ENCODE data around the gene BOD1L2.

Gene BOD1L2

DNA sequence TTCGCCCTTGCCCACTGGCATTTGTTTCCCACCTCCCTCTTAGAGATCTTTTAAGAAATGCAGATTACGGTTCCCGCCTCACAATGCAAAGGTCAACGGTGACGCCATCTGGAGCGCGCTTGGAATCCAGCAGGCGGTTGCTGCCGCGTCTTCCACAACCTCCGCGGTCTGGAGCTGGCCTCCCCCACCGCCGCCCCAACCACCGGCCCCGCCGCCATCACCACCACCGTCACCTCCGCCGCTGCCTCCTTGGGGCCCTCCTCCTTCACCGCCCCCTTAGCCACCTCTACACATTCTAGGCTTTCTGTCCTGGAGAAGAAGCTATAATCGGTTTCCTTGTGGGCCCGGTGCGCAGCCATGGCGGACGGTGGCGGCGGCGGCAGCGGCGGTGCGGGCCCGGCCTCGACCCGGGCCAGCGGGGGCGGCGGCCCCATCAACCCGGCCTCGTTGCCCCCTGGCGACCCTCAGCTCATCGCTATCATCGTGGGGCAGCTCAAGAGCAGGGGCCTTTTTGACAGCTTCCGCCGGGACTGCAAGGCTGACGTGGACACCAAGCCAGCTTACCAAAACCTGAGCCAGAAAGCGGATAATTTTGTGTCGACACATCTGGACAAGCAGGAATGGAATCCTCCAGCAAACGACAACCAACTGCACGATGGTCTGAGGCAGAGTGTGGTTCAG is at the start of gene BOD1L2:
BOD1L2 (plus strand) TSS at position 132 of the 681 bp plus-strand sequence; CDS start at position 358, 226 bp downstream.
- Histone ChIP-seq H3K9me3 (no peaks in the 10 kb centered on the region), H3K4me3 (no peak within 1 kb of the TSS), H3K27ac (no peak within 1 kb of the TSS), H3K27me3 (peaks cover 0 to 5% of the 10 kb centered on the region in 2 donors), H3K4me1 (no peaks in the 10 kb centered on the region), H3K36me3 (no peaks in the 10 kb centered on the region)
- intact Hi-C loops (cut with DNase I; ENCODE audit: low total_unique reads) = no loop called here
- TF ChIP-seq CTCF (IDR thresholded peaks at IDR 0.05) = no peak
- DNase-seq = no peak

GRCh38 chr18:57107140-57107832 is 39.6 kb upstream of the BOD1L2 start:
- intact Hi-C loops (cut with DNase I; ENCODE audit: low total_unique reads) = no loop called here
- DNase-seq = no peak
- Histone ChIP-seq H3K4me1 (no peaks in the 10 kb centered on the region), H3K27me3 (peaks cover 0 to 3% of the 10 kb centered on the region in 2 donors), H3K9me3 (no peaks in the 10 kb centered on the region), H3K4me3 (no peak overlapping the region), H3K27ac (no peak overlapping the region), H3K36me3 (no peaks in the 10 kb centered on the region)
- no peak for TF ChIP-seq CTCF (IDR thresholded peaks at IDR 0.05)

DNA sequence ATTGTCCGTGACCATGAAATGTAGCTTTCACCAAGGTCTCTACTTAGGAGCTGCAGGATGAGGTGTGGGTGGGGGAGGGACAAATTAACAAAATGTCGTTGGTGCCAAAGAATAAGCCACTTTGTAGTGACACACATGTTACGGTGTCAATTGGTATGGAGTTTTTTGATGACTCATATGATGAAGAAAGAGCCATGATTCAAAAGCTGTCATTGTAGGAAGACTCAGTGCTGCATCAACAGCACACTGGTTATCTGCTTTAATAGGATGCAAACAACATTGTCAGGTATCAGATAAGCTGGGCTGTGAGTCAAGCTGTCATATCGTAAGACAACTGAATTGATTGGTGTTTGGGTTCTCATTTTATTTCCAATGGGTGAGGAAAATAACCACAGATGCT is 36.6 kb upstream of the BOD1L2 start:
- H3K4me3 ChIP-seq = no peak overlapping the region
- no peak overlapping the region for H3K27ac ChIP-seq
- intact Hi-C loops (cut with DNase I; ENCODE audit: low total_unique reads) = no loop called here
- TF ChIP-seq CTCF (IDR thresholded peaks at IDR 0.05) = no peak
- H3K9me3 ChIP-seq = no peaks in the 10 kb centered on the region
- no peaks in the 10 kb centered on the region for H3K27me3 ChIP-seq
- no peak for DNase-seq
- no peaks in the 10 kb centered on the region for H3K4me1 ChIP-seq
- H3K36me3 ChIP-seq = no peaks in the 10 kb centered on the region

GRCh38 chr18:57113799-57114420 is 33.0 kb upstream of the BOD1L2 start:
- Histone ChIP-seq H3K27me3 (no peaks in the 10 kb centered on the region), H3K36me3 (no peaks in the 10 kb centered on the region), H3K4me3 (no peak overlapping the region), H3K27ac (no peak overlapping the region), H3K9me3 (no peaks in the 10 kb centered on the region), H3K4me1 (no peaks in the 10 kb centered on the region)
- no peak for DNase-seq
- no peak for TF ChIP-seq CTCF (IDR thresholded peaks at IDR 0.05)
- intact Hi-C loops (cut with DNase I; ENCODE audit: low total_unique reads) = no loop called here

DNA sequence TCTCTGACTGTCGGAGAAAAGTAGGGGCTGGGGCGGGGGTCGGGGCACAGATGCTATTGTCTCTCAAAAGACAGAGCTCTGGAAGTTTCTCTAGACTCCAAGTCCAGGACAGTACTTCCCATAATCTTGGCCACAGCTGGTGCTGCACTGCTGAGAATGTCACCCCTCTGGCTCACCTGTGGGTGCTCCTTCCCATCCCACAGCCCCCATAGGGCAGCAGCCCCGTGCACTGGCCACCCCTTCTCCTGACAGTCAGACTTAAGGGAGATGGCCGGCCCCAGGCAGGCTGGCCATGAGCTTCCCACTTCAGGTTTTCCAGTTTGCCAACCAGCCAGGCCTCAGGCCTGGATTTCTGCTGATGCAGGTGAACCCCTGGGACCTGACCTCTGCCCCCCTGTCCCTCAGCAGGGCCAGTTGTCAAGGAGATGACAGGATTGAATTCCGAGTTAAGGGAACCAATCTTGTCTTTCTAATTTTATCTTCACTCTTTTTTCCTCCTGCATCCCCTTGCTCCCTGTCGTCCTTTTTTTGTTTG is 30.2 kb upstream of the BOD1L2 start:
- Histone ChIP-seq H3K27me3 (peaks cover 0 to 5% of the 10 kb centered on the region in 2 donors), H3K4me1 (peaks cover 0 to 1% (median 0%) of the 10 kb centered on the region in 4 donors), H3K36me3 (no peaks in the 10 kb centered on the region), H3K9me3 (no peaks in the 10 kb centered on the region), H3K4me3 (no peak overlapping the region), H3K27ac (no peak overlapping the region)
- intact Hi-C loops (cut with DNase I; ENCODE audit: low total_unique reads) = no loop called here
- TF ChIP-seq CTCF (IDR thresholded peaks at IDR 0.05) = no peak
- DNase-seq = no peak

Measured in tibial artery (tissue), 4 donors.